ENCODE results near the gene WDR26.
"Not testable (repeated sequence)": the region's sequence is repeated elsewhere in the genome, so short reads cannot be mapped to it uniquely, and the experiment has no call there.

WDR26 gene

DNA sequence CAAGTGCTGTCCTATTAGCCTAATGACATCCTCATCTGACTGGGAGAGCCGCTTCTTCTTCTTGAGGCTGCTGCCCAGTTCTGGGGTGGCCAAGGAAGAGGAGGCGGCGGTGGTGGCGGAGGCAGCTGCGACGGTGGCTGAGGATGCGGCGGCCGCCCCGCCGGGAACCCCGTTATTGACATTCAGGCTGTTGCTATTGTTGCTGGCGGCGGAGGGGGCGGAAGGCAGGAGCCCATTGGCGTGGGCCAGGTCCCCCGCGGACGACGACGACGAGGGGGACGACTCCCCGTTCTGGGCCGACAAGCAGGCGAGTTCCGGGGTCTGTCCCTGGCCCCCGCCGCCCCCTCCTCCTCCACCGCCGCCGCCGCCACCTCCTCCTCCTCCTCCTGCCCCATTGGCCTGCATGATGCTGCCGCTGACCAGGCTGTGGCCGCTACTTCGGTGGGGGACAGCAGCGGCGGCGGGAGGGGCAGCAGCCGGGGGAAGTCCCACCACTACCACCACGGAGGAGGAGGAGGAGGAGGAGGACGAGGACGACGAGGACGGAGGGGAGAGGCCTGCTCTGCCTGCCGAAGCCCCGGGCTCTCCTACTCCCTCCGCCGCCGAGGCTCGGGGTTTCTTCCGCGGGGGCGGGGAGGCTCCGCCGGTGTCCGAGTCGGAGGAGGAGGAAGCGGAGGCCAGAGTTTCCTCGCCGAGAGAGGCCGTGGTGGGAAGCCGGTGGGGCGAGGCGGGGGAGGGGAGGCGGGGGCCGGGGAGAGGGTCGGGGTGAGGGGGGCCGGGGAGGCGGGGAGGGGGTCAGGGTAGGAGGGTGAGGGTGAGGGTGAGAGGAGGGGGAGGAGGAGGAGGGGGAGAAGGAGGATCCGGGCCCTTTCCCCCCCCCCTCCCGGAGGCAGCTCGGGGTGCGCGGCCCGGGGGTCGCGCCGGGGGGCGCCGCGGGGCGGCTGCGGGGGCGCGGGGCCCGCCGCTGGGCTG is 610 bp downstream of the WDR26 start:
- DNase-seq (ENCODE audit: low spot score): peak; percentile 44

GRCh38 chr1:224433041-224433691 is 1.4 kb downstream of the WDR26 start:
- DNase-seq (ENCODE audit: low spot score): peak; percentile 25

GRCh38 chr1:224432672-224433040 is 1.9 kb downstream of the WDR26 start:
- DNase-seq (ENCODE audit: low spot score): peak; percentile 17

DNA sequence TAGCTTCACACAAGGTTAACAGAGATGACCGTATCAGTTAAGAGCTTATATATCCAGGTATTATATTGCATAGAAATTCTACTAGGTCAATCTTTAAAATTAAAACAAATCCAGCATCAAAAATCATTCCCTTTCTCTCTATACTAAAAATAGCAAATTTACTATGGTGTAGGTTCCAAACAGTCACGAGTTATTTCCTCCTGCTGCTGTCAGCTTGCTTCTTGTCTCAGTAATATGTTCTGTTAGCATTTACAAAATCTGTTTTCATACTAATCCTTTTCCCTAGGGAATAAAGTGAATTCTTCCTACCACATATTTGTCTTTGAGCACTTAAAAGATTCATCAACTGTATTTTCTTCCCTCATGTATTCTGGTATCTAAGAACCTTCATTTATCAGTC is 2.5 kb downstream of the WDR26 start:
- DNase-seq (ENCODE audit: low spot score): no peak

GRCh38 chr1:224431726-224432125 is 2.9 kb downstream of the WDR26 start:
- DNase-seq (ENCODE audit: low spot score): no peak

GRCh38 chr1:224430511-224431113 is 4.0 kb downstream of the WDR26 start:
- DNase-seq (ENCODE audit: low spot score): no peak

DNA sequence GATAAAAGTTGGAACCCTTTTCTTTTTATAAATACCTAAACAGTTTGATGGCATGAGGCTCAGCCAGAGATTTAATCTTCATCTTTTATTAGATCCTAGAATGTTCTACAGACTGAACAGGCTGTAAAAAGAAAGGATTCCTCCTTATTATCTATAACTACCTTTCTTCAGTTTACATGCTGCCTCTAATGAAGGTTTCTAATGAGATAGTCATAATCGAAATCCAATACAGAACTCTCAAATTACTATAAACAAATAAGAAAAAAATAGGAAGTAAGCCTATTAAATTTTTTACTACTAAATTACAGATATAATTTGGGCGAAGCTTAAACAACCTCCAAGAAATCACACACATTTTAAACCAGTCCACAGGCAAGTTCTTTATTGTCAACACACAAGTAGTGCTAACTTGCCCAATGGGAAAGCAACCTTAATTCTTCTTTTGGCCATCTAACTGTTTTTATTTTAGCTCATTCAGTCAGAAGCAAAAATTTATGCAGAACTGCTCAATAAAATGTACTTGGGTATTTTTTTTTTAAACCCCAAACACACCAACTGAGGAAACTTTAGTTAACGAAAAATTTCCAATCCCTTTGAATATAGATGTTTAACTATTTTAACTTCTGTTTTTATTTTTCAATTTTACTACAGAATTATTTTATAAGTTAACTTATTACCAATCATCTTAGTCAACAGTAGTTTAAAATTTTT is 4.8 kb downstream of the WDR26 start:
- no peak for DNase-seq (ENCODE audit: low spot score)

DNA sequence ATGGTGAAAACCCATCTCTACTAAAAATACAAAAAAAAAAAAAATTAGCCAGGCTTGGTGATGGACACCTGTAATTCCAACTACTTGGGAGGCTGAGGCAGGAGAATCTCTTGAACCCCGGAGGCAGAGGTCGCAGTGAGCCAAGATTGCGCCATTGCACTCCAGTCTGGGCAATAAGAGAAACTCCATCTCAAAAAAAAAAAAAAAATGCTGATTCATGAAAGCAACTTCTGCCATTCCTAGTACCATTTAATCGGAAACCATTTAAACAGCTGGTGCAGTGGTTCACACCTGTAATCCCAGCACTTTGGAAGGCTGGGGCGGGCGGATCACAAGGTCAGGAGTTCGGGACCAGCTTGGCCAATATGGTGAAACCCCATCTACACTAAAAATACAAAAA is 5.9 kb downstream of the WDR26 start:
- DNase-seq (ENCODE audit: low spot score): not testable (repeated sequence)

DNA sequence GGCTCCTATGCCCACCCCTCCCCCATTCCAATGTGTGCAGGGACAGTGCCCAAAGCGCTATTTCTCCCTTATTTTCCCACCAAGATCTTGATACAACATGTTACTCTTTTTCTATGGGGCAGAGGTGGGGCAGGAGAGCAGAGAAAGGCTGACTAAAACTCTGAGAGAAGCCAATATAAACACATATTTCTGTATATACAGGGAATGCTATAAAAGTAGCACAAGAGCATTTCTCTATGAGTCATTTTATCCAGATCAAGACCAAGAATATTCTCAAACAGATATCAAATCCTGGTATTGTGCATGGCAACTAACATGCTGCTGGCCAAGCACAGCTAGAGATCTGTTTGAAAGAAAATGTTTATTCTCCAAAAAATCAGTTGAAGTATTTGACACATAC is 7.3 kb downstream of the WDR26 start:
- DNase-seq (ENCODE audit: low spot score): no peak

DNA sequence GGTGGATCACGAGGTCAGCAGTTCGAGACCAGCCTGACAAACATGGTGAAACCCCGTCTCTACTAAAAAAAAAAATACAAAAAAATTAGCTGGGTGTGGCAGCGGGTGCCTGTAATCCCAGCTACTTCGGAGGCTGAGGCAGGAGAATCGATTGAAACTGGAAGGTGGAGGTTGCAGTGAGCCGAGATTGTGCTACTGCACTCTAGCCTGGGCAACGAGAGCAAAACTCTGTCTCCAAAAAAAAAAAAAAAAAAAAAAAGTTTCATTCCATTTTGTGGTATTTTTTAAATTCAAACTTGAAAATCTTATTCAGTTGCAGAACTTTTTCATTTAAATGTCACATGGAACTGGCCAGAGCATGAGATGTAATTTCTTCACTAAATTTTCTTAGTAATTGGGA is 7.7 kb downstream of the WDR26 start:
- not testable (repeated sequence) for DNase-seq (ENCODE audit: low spot score)

- no peak for DNase-seq (ENCODE audit: low spot score)
Measured at GRCh38 chr1:224425279-224425884, 9.2 kb downstream of the WDR26 start.

GRCh38 chr1:224420106-224420505 is 14.5 kb downstream of the WDR26 start:
- no peak for DNase-seq (ENCODE audit: low spot score)

DNA sequence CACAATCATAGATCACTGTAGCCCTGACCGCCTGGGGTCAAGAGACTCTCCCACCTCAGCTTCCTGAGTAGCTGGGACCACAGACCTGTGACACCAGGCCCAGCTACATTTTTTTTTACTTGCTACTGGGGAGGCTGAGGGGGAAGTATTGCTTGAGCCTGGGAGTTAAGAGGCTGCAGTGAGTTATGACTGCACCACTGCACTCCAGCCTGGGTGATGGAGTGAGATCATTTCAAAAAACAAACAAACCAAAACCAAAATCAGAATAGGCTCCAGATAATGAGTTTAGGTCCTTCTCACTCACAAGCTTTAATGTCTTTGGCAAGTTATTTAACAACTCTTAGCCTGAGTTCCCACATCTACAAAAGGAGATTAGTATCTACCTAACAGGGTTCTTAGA is 22.8 kb downstream of the WDR26 start:
- DNase-seq (ENCODE audit: low spot score): no peak

- DNase-seq (ENCODE audit: low spot score): no peak
Measured at GRCh38 chr1:224408294-224408590, 26.4 kb downstream of the WDR26 start.

DNA sequence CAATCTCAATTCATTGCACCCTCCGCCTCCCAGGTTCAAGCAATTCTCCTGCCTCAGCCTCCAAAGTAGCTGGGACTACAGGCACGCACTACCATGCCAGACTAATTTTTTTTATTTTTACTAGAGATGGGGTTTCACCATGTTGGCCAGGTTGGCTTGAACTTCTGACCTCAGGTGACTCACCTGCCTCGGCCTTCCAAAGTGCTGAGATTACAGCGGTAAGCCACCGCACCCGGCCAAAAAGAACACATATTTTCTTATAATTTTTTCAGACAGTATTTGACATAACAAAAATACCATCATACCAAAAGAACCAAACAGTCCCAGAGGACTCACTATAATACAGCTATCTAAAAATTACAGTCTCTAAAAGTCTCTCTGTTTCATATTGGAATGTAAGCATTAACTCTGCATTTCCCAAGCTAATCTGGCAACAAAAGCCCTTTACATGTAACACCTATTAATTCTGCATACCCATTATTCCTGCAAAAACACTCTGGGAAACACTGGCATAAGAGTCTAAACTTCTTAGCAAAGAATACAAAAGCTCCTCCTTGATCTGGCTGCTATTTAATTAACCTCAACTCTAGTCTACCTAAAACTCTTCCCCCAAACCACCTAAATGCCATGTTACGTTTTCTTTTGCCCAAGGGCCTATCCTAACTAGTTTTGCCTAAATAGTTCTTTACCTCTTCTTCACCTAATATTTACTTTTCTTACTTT is 26.9 kb downstream of the WDR26 start:
- DNase-seq (ENCODE audit: low spot score): no peak

DNA sequence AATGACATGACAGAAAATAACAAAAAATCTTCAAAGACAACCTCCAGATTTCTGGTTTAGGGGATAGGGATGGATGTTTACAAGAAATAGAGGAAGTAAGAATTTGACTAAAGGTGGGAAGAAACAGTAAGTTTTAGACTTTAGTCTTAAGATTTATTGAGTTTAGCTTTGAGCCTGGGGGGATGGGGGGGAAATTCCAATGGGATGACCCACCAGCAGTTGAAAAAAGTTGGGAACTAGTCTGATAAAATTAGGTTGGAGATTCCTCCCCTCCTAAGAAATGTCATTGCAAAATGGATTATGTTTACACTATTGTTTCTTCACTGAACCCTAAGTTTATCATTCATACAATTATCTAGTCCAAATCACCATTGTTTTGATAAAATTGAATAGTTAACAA is 28.4 kb downstream of the WDR26 start:
- no peak for DNase-seq (ENCODE audit: low spot score)

GRCh38 chr1:224405604-224405970 is 29.0 kb downstream of the WDR26 start:
- DNase-seq (ENCODE audit: low spot score): no peak

GRCh38 chr1:224404916-224405603 is 29.5 kb downstream of the WDR26 start:
- DNase-seq (ENCODE audit: low spot score): no peak

- no peak for DNase-seq (ENCODE audit: low spot score)
Measured at GRCh38 chr1:224402472-224403036, 32.0 kb downstream of the WDR26 start.

- no peak for DNase-seq (ENCODE audit: low spot score)
Measured at GRCh38 chr1:224399887-224400286, 34.7 kb downstream of the WDR26 start.

DNA sequence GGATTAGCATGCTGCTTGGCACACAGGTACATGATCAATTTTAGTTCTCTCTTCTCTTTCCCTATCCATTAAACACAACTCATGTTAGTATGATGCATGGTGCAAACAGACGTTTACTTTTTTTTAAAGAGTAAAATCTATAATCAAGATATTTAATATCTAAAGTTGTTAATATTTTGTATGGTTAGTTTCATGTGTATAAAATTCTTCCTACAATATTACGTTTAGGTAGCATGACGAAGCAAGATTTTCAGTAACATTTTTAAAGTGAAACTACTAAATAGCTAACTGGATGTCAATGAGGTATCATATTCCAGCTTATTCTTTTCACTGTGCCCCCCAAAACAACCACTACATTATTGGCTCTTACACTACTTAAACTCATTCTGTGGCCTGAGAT is 41.3 kb downstream of the WDR26 start:
- no peak for DNase-seq (ENCODE audit: low spot score)

Measured in HuH-7 (cell line).